Stomach smooth muscle (tissue), 2 donors: ENCODE measurements around the gene SPRR3.
"Not testable (repeated sequence)": the region's sequence is repeated elsewhere in the genome, so short reads cannot be mapped to it uniquely, and the experiment has no call there.

Experiments used
- H3K27ac ChIP-seq: one replicate; pipeline ENCODE4 v1.7.0; 2013; ENCODE audit warnings: mild to moderate bottlenecking, low read length, inconsistent platforms
- H3K27me3 ChIP-seq, 2 donors: one replicate each; pipeline ENCODE4 v1.7.0; 2013; ENCODE audit warnings: low read length in 2 of 2; ENCODE audit not compliant: insufficient read depth in 2 of 2, control insufficient read depth in 1 of 2
- H3K36me3 ChIP-seq, 2 donors: one replicate each; pipeline ENCODE4 v1.7.0; 2013; ENCODE audit warnings: low read length in 2 of 2; ENCODE audit not compliant: control insufficient read depth in 2 of 2, insufficient read depth in 2 of 2
- H3K4me1 ChIP-seq: one replicate; pipeline ENCODE4 v1.7.0; 2013; ENCODE audit warnings: low read length; ENCODE audit not compliant: control insufficient read depth, insufficient read depth
- H3K4me3 ChIP-seq, 2 donors: one replicate each; pipeline ENCODE4 v1.7.0; 2013; ENCODE audit warnings: low read length in 2 of 2
- H3K9ac ChIP-seq, 2 donors: one replicate each; pipeline ENCODE4 v1.7.0; 2013; ENCODE audit warnings: low read length in 2 of 2, mild to moderate bottlenecking in 1 of 2
- H3K9me3 ChIP-seq, 2 donors: one replicate each; pipeline ENCODE4 v1.7.0; 2013; ENCODE audit warnings: low read length in 2 of 2; ENCODE audit not compliant: control insufficient read depth in 2 of 2
- donor health status: healthy.
- donor health status: Pancreatic carcinoma.

The SPRR3 gene

GRCh38 chr1:152983743-152984142 is 17.8 kb upstream of the SPRR3 start, which contains the start of gene SPRR1A:
Gene SPRR1A (plus strand): TSS chr1:152984081. CDS start chr1:152985231, 1,150 bp downstream.
- no peaks in the 10 kb centered on the region for H3K36me3 ChIP-seq
- H3K9me3 ChIP-seq = no peaks in the 10 kb centered on the region
- H3K27me3 ChIP-seq = no peaks in the 10 kb centered on the region
- no peak within 1 kb of the TSS for H3K27ac ChIP-seq
- H3K4me1 ChIP-seq = no peaks in the 10 kb centered on the region
- H3K4me3 ChIP-seq = no peak within 1 kb of the TSS
- H3K9ac ChIP-seq = no peak within 1 kb of the TSS

- Histone ChIP-seq H3K9ac (no peak overlapping the region), H3K4me3 (no peak overlapping the region), H3K27ac (no peak overlapping the region), H3K27me3 (no peaks in the 10 kb centered on the region), H3K9me3 (no peaks in the 10 kb centered on the region), H3K36me3 (no peaks in the 10 kb centered on the region), H3K4me1 (no peaks in the 10 kb centered on the region)
These were observed 15.0 kb upstream of the SPRR3 start for GRCh38 chr1:152986578-152986977.

GRCh38 chr1:152993186-152993585 is 8.4 kb upstream of the SPRR3 start:
- no peaks in the 10 kb centered on the region for H3K27me3 ChIP-seq
- no peak overlapping the region for H3K27ac ChIP-seq
- peaks cover 0 to 4% of the 10 kb centered on the region in 2 donors for H3K9me3 ChIP-seq
- no peaks in the 10 kb centered on the region for H3K4me1 ChIP-seq
- H3K9ac ChIP-seq = no peak overlapping the region
- no peak overlapping the region for H3K4me3 ChIP-seq
- no peaks in the 10 kb centered on the region for H3K36me3 ChIP-seq

- H3K27me3 ChIP-seq = peaks cover 0 to 1% of the 10 kb centered on the region in 2 donors
- no peaks in the 10 kb centered on the region for H3K36me3 ChIP-seq
- H3K4me1 ChIP-seq = no peaks in the 10 kb centered on the region
- no peak overlapping the region for H3K27ac ChIP-seq
- H3K9me3 ChIP-seq = peaks cover 0 to 4% of the 10 kb centered on the region in 2 donors
- H3K4me3 ChIP-seq = no peak overlapping the region
- H3K9ac ChIP-seq = no peak overlapping the region
These were observed 5.7 kb upstream of the SPRR3 start for GRCh38 chr1:152995842-152996241.

GRCh38 chr1:152996633-152997400 is 4.7 kb upstream of the SPRR3 start:
- Histone ChIP-seq H3K9ac (no peak overlapping the region), H3K36me3 (no peaks in the 10 kb centered on the region), H3K27me3 (peaks cover 0 to 2% of the 10 kb centered on the region in 2 donors)

GRCh38 chr1:152997901-152998300 is 3.6 kb upstream of the SPRR3 start:
- H3K36me3 ChIP-seq = no peaks in the 10 kb centered on the region
- H3K27ac ChIP-seq = no peak overlapping the region
- H3K9me3 ChIP-seq = peaks cover 0 to 4% of the 10 kb centered on the region in 2 donors
- H3K27me3 ChIP-seq = peaks cover 0 to 2% of the 10 kb centered on the region in 2 donors
- H3K4me3 ChIP-seq = no peak overlapping the region
- no peaks in the 10 kb centered on the region for H3K4me1 ChIP-seq
- no peak overlapping the region for H3K9ac ChIP-seq

More at GRCh38 chr1:152996633-152997400, 4.7 kb upstream of the SPRR3 start:
- Histone ChIP-seq H3K9me3 (peaks cover 0 to 4% of the 10 kb centered on the region in 2 donors), H3K4me1 (no peaks in the 10 kb centered on the region), H3K4me3 (no peak overlapping the region), H3K27ac (no peak overlapping the region)

GRCh38 chr1:152998476-152998875 is 3.1 kb upstream of the SPRR3 start:
- Histone ChIP-seq H3K4me3 (no peak overlapping the region), H3K27me3 (peaks cover 0 to 2% of the 10 kb centered on the region in 2 donors), H3K27ac (no peak overlapping the region)

GRCh38 chr1:152999818-153000217 is 1.7 kb upstream of the SPRR3 start:
- Histone ChIP-seq H3K9ac (no peak overlapping the region), H3K27me3 (peaks cover 0 to 2% of the 10 kb centered on the region in 2 donors), H3K4me1 (no peaks in the 10 kb centered on the region), H3K9me3 (peaks cover 0 to 4% of the 10 kb centered on the region in 2 donors), H3K4me3 (no peak overlapping the region), H3K36me3 (no peaks in the 10 kb centered on the region), H3K27ac (no peak overlapping the region)

More at GRCh38 chr1:152998476-152998875, 3.1 kb upstream of the SPRR3 start:
- H3K9me3 ChIP-seq = peaks cover 0 to 4% of the 10 kb centered on the region in 2 donors
- H3K4me1 ChIP-seq = no peaks in the 10 kb centered on the region
- H3K36me3 ChIP-seq = no peaks in the 10 kb centered on the region
- no peak overlapping the region for H3K9ac ChIP-seq

- H3K9ac ChIP-seq = no peak overlapping the region
- no peak overlapping the region for H3K4me3 ChIP-seq
- no peaks in the 10 kb centered on the region for H3K36me3 ChIP-seq
- no peak overlapping the region for H3K27ac ChIP-seq
- H3K9me3 ChIP-seq = peaks cover 0 to 4% of the 10 kb centered on the region in 2 donors
- H3K27me3 ChIP-seq = peaks cover 0 to 2% of the 10 kb centered on the region in 2 donors
- H3K4me1 ChIP-seq = no peaks in the 10 kb centered on the region
These were observed 1.3 kb upstream of the SPRR3 start for GRCh38 chr1:153000294-153000693.

- H3K9ac ChIP-seq, H3K36me3 ChIP-seq, H3K4me1 ChIP-seq, H3K27me3 ChIP-seq, H3K27ac ChIP-seq, H3K4me3 ChIP-seq, H3K9me3 ChIP-seq: not testable (repeated sequence)
These were observed 9.7 kb downstream of the SPRR3 start for GRCh38 chr1:153011235-153011758.

- not testable (repeated sequence) for H3K4me1 ChIP-seq, H3K36me3 ChIP-seq, H3K27me3 ChIP-seq, H3K4me3 ChIP-seq, H3K9ac ChIP-seq, H3K27ac ChIP-seq, H3K9me3 ChIP-seq
These were observed 20.3 kb downstream of the SPRR3 start for GRCh38 chr1:153021829-153022228.
